ENCODE data around the gene USP6. TPM values are rescaled to one million over a fixed set of nuclear protein-coding genes. Genes with fewer than 3 reads are reported as not detected.
A peak's percentile ranks its signal among the peaks of the same experiment; 100 is the strongest.

USP6 gene
- total RNA-seq, 1 experiment from 2014 or later: not detected

GRCh38 chr17:5183410-5183793 lies 67.6 kb downstream of the USP6 start:
- H3K4me1 ChIP-seq (ENCODE audit: insufficient read depth, low read length): no peaks in the 10 kb centered on the region
- H2AFZ ChIP-seq (ENCODE audit: low read length): no peak overlapping the region
- no peaks in the 10 kb centered on the region for H4K20me1 ChIP-seq (ENCODE audit: low read length)
- ATAC-seq (no peak), DNase-seq (no peak)
- no peak overlapping the region for H3K9ac ChIP-seq (ENCODE audit: low read length)
- POLR2A ChIA-PET (ENCODE audit: unreplicated experiment): no interaction called here
- no peak overlapping the region for H3K4me2 ChIP-seq (ENCODE audit: low read length)
- H3K4me3 ChIP-seq (ENCODE audit: low read length): no peak overlapping the region
- H3K79me2 ChIP-seq (ENCODE audit: low read length): no peaks in the 10 kb centered on the region
- peaks cover 46% of the 10 kb centered on the region for H3K36me3 ChIP-seq (ENCODE audit: low read depth, low read length)
- H3K27ac ChIP-seq (ENCODE audit: low read length): no peak overlapping the region
- BruUV-seq (replicated peaks): no TSS peak
- intact Hi-C loops (cut with micrococcal nuclease): no loop called here
- H3F3A ChIP-seq (ENCODE audit: low read length, unreplicated experiment): no peaks in the 10 kb centered on the region
- H3K27me3 ChIP-seq (ENCODE audit: low read length): no peaks in the 10 kb centered on the region
- peaks cover 38% of the 10 kb centered on the region for H3K9me3 ChIP-seq (ENCODE audit: low read length)
- TF ChIP-seq EZH2 (IDR thresholded peaks at IDR 0.05; ENCODE audit: low read length, unreplicated experiment) (no peak), CTCF (conservative IDR thresholded peaks at IDR 0.05; ENCODE audit: low read depth, low read length) (no peak), EZH2phosphoT487 (IDR thresholded peaks at IDR 0.05; ENCODE audit: borderline replicate concordance, low read length) (no peak)
- CTCF ChIA-PET: no interaction called here
- H3K9me2 ChIP-seq (replicated peaks; ENCODE audit: low read length): no peaks in the 10 kb centered on the region

GRCh38 chr17:5184288-5184687 lies 68.5 kb downstream of the USP6 start:
- no peak for ATAC-seq
- H3F3A ChIP-seq (ENCODE audit: low read length, unreplicated experiment): no peaks in the 10 kb centered on the region
- BruUV-seq (replicated peaks): no TSS peak
- intact Hi-C loops (cut with micrococcal nuclease): no loop called here
- peaks cover 38% of the 10 kb centered on the region for H3K9me3 ChIP-seq (ENCODE audit: low read length)
- no peak overlapping the region for H2AFZ ChIP-seq (ENCODE audit: low read length)
- ChIA-PET POLR2A (ENCODE audit: unreplicated experiment) (no interaction called here), CTCF (no interaction called here)
- no peaks in the 10 kb centered on the region for H3K9me2 ChIP-seq (replicated peaks; ENCODE audit: low read length)
- no peaks in the 10 kb centered on the region for H3K4me1 ChIP-seq (ENCODE audit: insufficient read depth, low read length)
- no peaks in the 10 kb centered on the region for H3K79me2 ChIP-seq (ENCODE audit: low read length)
- no peaks in the 10 kb centered on the region for H4K20me1 ChIP-seq (ENCODE audit: low read length)
- no peak overlapping the region for H3K4me3 ChIP-seq (ENCODE audit: low read length)
- H3K4me2 ChIP-seq (ENCODE audit: low read length): no peak overlapping the region
- no peak overlapping the region for H3K9ac ChIP-seq (ENCODE audit: low read length)
- DNase-seq: no peak
- H3K36me3 ChIP-seq (ENCODE audit: low read depth, low read length): peaks cover 48% of the 10 kb centered on the region
- no peak overlapping the region for H3K27ac ChIP-seq (ENCODE audit: low read length)
- TF ChIP-seq EZH2 (IDR thresholded peaks at IDR 0.05; ENCODE audit: low read length, unreplicated experiment): no peak
- H3K27me3 ChIP-seq (ENCODE audit: low read length): no peaks in the 10 kb centered on the region

GRCh38 chr17:5191541-5192417 lies 75.9 kb downstream of the USP6 start, which contains the start of gene ZNF594:
Gene ZNF594, minus strand, starts transcription at chr17:5191868. Its CDS starts 7,612 bp downstream, at chr17:5184256.
- H2AFZ ChIP-seq (ENCODE audit: low read length): peak within 1 kb of the TSS; percentile 83
- DNase-seq: peak; percentile 91
- peak; percentile 99 for ATAC-seq
- H4K20me1 ChIP-seq (ENCODE audit: low read length): no peaks in the 10 kb centered on the region
- H3K4me2 ChIP-seq (ENCODE audit: low read length): peak within 1 kb of the TSS; percentile 82
- intact Hi-C loops (cut with micrococcal nuclease): no loop called here
- TF ChIP-seq CTCF (conservative IDR thresholded peaks at IDR 0.05; ENCODE audit: low read depth, low read length) (peak; percentile 68), EZH2 (IDR thresholded peaks at IDR 0.05; ENCODE audit: low read length, unreplicated experiment) (no peak), EZH2phosphoT487 (IDR thresholded peaks at IDR 0.05; ENCODE audit: borderline replicate concordance, low read length) (no peak)
- no peaks in the 10 kb centered on the region for H3K9me2 ChIP-seq (replicated peaks; ENCODE audit: low read length)
- peak within 1 kb of the TSS; percentile 85 for H3K9ac ChIP-seq (ENCODE audit: low read length)
- H3K27ac ChIP-seq (ENCODE audit: low read length): no peak within 1 kb of the TSS
- ChIA-PET POLR2A (ENCODE audit: unreplicated experiment) (no interaction called here), CTCF (interaction anchor here (0.6 kb wide), 1 partner anchor 139 kb away, joined by 4 read pairs; no protein-coding TSS in a partner anchor)
- H3F3A ChIP-seq (ENCODE audit: low read length, unreplicated experiment): no peaks in the 10 kb centered on the region
- H3K36me3 ChIP-seq (ENCODE audit: low read depth, low read length): peaks cover 30% of the 10 kb centered on the region
- H3K79me2 ChIP-seq (ENCODE audit: low read length): peaks cover 21% of the 10 kb centered on the region
- no peaks in the 10 kb centered on the region for H3K27me3 ChIP-seq (ENCODE audit: low read length)
- BruUV-seq (replicated peaks): no TSS peak
- H3K9me3 ChIP-seq (ENCODE audit: low read length): no peaks in the 10 kb centered on the region
- peak within 1 kb of the TSS; percentile 91 for H3K4me3 ChIP-seq (ENCODE audit: low read length)
- peaks cover 7% of the 10 kb centered on the region; the same call in 1 of the 2 replicates for H3K4me1 ChIP-seq (ENCODE audit: insufficient read depth, low read length)
